HPDE6-E6E7 (cell line): ENCODE results near the gene RAB6D.
"Not testable (repeated sequence)": the region's sequence is repeated elsewhere in the genome, so short reads cannot be mapped to it uniquely, and the experiment has no call there.

Source experiments
- DNase-seq: peaks from one replicate; pipeline ENCODE4 v3.0.0; 2011; ENCODE audit warnings: missing footprints; ENCODE audit errors: extremely low spot score

Gene RAB6D

GRCh38 chr2:131366643-131367042 is 2.7 kb upstream of the RAB6D start:
- DNase-seq = no peak

DNA sequence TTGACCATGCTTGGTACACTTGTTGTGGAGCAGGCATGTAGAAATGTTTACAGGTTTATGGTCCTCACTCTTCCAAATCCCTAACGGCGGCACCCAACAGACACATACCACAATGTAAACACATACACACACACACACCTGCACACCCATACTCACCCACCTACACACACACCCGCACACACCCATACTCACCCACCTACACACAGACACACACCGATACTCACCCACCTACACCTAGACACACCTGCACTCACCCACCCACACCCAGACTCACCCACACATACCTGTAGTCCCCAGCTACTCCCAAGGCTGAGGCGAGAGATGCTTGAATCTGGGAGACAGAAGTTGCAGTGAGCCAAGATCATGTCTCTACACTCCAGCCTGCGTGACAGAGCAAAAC is 1.5 kb upstream of the RAB6D start:
- DNase-seq = no peak

GRCh38 chr2:131363213-131363612 is 755 bp downstream of the RAB6D start:
- not testable (repeated sequence) for DNase-seq

GRCh38 chr2:131361773-131362172 is 2.2 kb downstream of the RAB6D start:
- not testable (repeated sequence) for DNase-seq

GRCh38 chr2:131353167-131353697 is 10.7 kb downstream of the RAB6D start:
- not testable (repeated sequence) for DNase-seq

- no peak for DNase-seq
Observed at GRCh38 chr2:131349021-131349420, 14.9 kb downstream of the RAB6D start.

GRCh38 chr2:131347035-131347434 is 16.9 kb downstream of the RAB6D start:
- not testable (repeated sequence) for DNase-seq

DNA sequence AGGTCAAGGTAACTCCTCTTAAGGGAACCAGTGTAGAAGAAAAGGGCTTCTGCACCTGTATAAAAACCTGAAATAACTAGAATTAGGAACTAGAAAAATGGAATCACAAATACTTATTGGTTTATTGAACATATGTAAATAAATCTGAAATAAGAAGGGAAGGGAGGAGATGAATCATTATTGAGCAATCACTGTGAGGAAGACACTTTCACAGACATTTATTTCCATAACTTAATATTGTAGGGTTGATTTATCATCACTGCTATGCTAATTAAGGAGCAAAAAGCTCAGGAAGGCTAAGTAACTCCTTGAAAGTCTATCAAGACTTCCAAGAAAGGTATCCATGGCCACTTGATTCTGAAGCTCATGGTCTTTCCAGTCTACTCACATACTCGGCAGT is 24.7 kb downstream of the RAB6D start:
- not testable (repeated sequence) for DNase-seq

GRCh38 chr2:131335319-131335718 is 28.6 kb downstream of the RAB6D start:
- DNase-seq = peak; percentile 2

DNA sequence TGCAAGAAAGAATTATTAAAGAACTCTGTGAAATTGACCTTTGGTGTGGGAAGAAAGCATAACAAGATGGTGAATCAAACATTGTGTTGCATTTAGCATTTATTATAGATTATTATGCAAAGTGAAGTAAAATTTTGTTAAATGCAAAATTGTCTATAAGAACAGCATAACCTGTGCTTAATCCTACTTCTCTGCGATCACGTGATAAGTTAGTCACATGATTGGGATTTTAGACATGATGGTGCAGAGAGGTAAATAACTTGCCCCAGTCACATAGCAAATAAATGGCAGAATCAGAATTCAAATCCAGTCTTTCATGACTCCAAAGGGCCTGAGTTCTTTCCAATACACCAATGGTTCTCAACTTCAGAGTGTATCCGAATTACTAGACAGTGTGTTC is 31.3 kb downstream of the RAB6D start:
- DNase-seq = not testable (repeated sequence)

GRCh38 chr2:131331000-131331399 is 33.0 kb downstream of the RAB6D start:
- DNase-seq = not testable (repeated sequence)

GRCh38 chr2:131322209-131322608 is 41.8 kb downstream of the RAB6D start:
- no peak for DNase-seq

GRCh38 chr2:131321344-131321743 is 42.6 kb downstream of the RAB6D start:
- DNase-seq = not testable (repeated sequence)

- not testable (repeated sequence) for DNase-seq
Observed at GRCh38 chr2:131311001-131311400, 53.0 kb downstream of the RAB6D start.
